Measurements from ENCODE around the gene UTS2B.

- TF ChIP-seq CTCF (IDR thresholded peaks at IDR 0.05) (no peak), POLR2A (IDR thresholded peaks at IDR 0.05) (no peak)
Observed at GRCh38 chr3:191347228-191347627, 16.9 kb upstream of the UTS2B start.
